Testis (tissue), 2 donors: ENCODE results near the gene DGKZ.

Experiments
- POLR2A ChIP-seq: fragments of 450-650 bp; IDR thresholded peaks from one replicate; pipeline ENCODE4 v1.6.1; 2017; ENCODE audit warnings: antibody characterized with exemption, mild to moderate bottlenecking, moderate library complexity
- TF ChIP-seq, protein P1 (sequence below), 3 experiments: fragments of 450-650 bp in 2 of 3; fragments of 200-600 bp in 1 of 3; sonication (generic) in 1 of 3; IDR thresholded peaks; one replicate each; pipeline ENCODE4 v1.5.1; 2016 to 2019; ENCODE audit warnings: antibody characterized with exemption in 3 of 3, mild to moderate bottlenecking in 2 of 3, moderate library complexity in 1 of 3

DNA sequence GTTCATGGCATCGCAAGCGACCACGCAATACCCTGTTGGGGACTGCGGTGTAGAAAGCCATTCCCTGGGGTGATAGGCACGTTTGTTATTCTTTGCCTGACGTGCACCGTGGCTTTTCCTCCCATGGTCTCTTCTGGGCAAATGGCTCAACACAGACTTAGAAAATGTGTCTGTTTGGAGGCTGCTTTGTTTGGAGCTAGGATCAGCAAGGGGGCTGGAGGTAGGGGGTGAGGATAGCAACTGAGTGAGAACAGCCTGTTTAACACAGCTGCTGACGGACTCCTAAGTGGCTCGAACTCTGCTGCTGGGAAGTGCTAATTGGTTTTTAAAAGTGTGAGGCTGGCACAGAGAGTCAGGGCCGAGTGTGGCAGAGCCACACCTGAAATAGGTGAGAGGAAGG, 60.4 kb downstream of the DGKZ start:
- TF ChIP-seq, protein P1, sequence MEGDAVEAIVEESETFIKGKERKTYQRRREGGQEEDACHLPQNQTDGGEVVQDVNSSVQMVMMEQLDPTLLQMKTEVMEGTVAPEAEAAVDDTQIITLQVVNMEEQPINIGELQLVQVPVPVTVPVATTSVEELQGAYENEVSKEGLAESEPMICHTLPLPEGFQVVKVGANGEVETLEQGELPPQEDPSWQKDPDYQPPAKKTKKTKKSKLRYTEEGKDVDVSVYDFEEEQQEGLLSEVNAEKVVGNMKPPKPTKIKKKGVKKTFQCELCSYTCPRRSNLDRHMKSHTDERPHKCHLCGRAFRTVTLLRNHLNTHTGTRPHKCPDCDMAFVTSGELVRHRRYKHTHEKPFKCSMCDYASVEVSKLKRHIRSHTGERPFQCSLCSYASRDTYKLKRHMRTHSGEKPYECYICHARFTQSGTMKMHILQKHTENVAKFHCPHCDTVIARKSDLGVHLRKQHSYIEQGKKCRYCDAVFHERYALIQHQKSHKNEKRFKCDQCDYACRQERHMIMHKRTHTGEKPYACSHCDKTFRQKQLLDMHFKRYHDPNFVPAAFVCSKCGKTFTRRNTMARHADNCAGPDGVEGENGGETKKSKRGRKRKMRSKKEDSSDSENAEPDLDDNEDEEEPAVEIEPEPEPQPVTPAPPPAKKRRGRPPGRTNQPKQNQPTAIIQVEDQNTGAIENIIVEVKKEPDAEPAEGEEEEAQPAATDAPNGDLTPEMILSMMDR (IDR thresholded peaks at IDR 0.05), result no peak
- TF ChIP-seq POLR2A, result no peak
